ENCODE results near the gene ASL.
A peak's percentile ranks its signal among the peaks of the same experiment; 100 is the strongest.
"Not testable (repeated sequence)": the region's sequence is repeated elsewhere in the genome, so short reads cannot be mapped to it uniquely, and the experiment has no call there.

Gene ASL

GRCh38 chr7:66119245-66119850 is 43.7 kb downstream of the ASL start:
- no peak for DNase-seq

- DNase-seq = no peak
Observed at GRCh38 chr7:66123175-66123528, 47.5 kb downstream of the ASL start.

DNA sequence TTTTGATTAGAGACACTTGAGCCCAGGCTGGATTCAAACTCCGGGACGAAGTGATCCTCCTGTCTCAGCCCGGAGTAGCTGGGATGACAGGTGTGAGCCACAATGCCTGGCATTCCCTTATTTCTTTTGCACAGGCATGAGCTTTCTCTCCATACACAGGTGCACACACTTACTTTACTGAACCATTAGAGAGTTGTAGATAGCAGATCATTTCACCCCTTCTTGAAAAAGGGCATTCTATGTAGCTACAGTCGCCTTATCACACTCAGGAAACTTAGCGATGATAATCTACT is 48.9 kb downstream of the ASL start:
- DNase-seq = not testable (repeated sequence)

GRCh38 chr7:66125052-66125694 is 49.6 kb downstream of the ASL start:
- no peak for DNase-seq

DNA sequence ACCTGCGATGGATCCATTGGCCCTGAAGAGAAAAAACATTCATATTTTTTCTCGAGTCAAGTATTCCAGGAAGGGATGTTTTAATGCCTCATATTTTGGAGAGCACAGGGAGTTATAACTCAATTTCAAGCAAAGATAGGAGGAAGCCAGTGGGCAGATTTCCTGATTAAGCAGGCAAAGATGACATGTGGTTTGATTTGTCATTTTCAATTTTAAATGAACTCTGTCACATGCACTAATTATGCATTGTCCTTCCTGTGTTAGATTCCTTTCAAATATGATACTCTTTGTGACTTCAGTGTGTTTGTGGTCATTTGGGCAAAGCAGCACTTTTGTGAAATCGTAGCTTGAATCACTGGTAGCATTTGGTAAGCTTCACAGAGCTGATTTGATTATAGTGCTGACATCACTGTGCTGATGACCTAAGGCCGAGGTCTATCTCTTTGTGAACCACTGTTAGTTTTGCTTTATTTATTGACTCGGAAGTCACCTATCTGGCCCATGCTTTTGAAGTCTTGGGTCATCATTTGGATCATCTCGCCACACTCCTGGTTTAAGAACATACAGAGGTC is 50.2 kb downstream of the ASL start:
- peak; percentile 10 for DNase-seq

- not testable (repeated sequence) for DNase-seq
Observed at GRCh38 chr7:66127172-66127571, 51.6 kb downstream of the ASL start.

DNA sequence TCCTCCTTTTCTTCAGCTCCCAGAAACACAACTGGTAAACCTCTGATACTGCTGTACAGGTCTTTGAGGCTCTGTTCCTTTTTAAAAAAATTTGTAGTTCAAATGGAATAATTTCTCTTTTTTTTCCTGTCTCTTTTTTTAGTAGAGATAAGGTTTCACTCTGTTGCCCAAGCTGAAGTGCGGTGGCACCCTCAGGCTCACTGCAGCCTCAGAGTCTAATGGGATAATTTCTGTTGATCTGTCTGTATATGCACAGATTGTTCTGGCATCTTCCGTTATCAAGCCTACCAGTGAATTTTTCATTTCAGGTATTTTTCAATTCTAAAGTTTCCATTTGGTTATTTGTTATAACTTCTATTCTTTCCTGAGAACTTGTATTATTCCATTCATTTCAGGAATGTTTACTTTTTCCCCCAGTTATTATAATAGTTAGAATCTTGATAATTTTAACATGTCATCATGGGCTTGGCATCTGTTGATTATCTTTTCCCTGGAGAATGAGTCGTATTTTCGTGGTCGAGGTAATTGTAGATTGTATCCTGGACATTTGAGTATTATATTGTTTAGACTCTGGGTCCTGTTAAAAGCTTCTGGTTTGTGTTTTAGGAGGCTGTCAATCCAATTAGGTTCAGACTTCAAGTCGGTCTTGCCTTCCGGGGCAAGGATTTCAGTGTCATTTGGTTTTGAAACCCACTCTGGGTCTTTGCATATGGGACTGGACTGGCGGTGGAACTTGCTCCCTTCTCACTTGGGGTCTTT is 63.6 kb downstream of the ASL start:
- DNase-seq = no peak

- no peak for DNase-seq
Observed at GRCh38 chr7:66140924-66141323, 65.3 kb downstream of the ASL start.

- DNase-seq = no peak
Observed at GRCh38 chr7:66142334-66142733, 66.7 kb downstream of the ASL start.

- no peak for DNase-seq
Observed at GRCh38 chr7:66142996-66143395, 67.4 kb downstream of the ASL start.
